HEK293T (cell line): ENCODE measurements around the gene LRP1B.

Experiments used
- FOXK2 ChIP-seq: fragments of 450-650 bp; IDR thresholded peaks from 2 replicates; pipeline ENCODE4 v1.6.1; 2016; ENCODE audit warnings: mild to moderate bottlenecking
- FOXM1 ChIP-seq: fragments of 450-650 bp; IDR thresholded peaks from 2 replicates; pipeline ENCODE4 v1.6.1; 2017; ENCODE audit warnings: mild to moderate bottlenecking, borderline replicate concordance
- SP1 ChIP-seq: fragments of 450-650 bp; IDR thresholded peaks from 2 replicates; pipeline ENCODE4 v1.6.1; 2017
- ZNF384 ChIP-seq: fragments of 450-650 bp; IDR thresholded peaks from 2 replicates; pipeline ENCODE4 v1.6.1; 2016

- TF ChIP-seq FOXK2 (no peak), ZNF384 (no peak), SP1 (no peak), FOXM1 (no peak)
Measured at GRCh38 chr2:140363131-140363530, 1767.7 kb downstream of the LRP1B start.
